ENCODE data around the gene TOP1. TPM values are rescaled to one million over a fixed set of nuclear protein-coding genes. Genes with fewer than 3 reads are reported as not detected.

Gene TOP1
- total and polyA plus RNA-seq, 9 of the 15 experiments (the other 6 are each of a cell fraction or from before 2014, with no cell fraction given) = 26.4 to 127 (median 39.6) TPM

DNA sequence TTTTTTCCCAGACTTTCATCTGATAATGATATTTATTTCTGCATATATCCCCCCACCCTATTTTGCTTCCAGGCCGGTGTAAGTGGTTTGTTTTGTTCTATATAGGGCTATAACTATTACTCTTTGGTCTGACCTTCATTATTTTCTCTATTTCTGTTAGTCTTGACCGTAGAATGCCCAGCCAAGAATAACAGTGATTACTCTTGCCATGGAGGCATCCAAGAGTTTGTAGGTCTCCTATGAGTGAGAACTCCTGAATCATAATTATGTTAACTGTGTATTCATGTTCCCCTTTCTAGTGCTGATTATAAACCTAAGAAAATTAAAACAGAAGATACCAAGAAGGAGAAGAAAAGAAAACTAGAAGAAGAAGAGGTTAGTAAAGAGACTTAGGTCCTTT, 52.2 kb downstream of the TOP1 start:
- FAIRE-seq (no peak), ATAC-seq (no peak), DNase-seq (ENCODE audit: extremely low read depth in 1 of 4, low spot score in 3 of 4) (no peak)
- H3K36me3 ChIP-seq (ENCODE audit: control insufficient read depth, insufficient read depth, low read length) = peaks cover 95% of the 10 kb centered on the region
- intact Hi-C loops (cut with micrococcal nuclease) = no loop called here
- peaks cover 25% of the 10 kb centered on the region for H3K79me2 ChIP-seq (ENCODE audit: control insufficient read depth, insufficient read depth, low read length)
- H3K27me3 ChIP-seq (ENCODE audit: control insufficient read depth in 2 of 2, insufficient read depth in 2 of 2, low read length in 2 of 2) = no peaks in the 10 kb centered on the region
- H3K27ac ChIP-seq (ENCODE audit: extremely low read depth, low read depth, low read length) = no peak overlapping the region
- H3K9me3 ChIP-seq (replicated peaks; ENCODE audit: control insufficient read depth, insufficient read depth, low read depth, low read length) = no peaks in the 10 kb centered on the region
- POLR2A ChIA-PET = no interaction called here
- CTCF ChIA-PET (ENCODE audit: low intra/inter-chr PET ratio) = no interaction called here
- in situ Hi-C loops (cut with MboI) = no loop called here
- no peak for TF ChIP-seq ZNF699 (CRISPR knock-in tag; IDR thresholded peaks at IDR 0.05; ENCODE audit: insufficient replicate concordance)
- no peak for TF ChIP-seq RBM15 (IDR thresholded peaks at IDR 0.05; ENCODE audit: insufficient read depth, low read length)
- TF ChIP-seq NFRKB (IDR thresholded peaks at IDR 0.05; ENCODE audit: low read depth) = no peak
- TF ChIP-seq CHD4 (IDR thresholded peaks at IDR 0.05; ENCODE audit: insufficient read depth, insufficient replicate concordance, low read depth, low read length, poor library complexity, severe bottlenecking) = no peak
- 100% methylated on average over 2 of the region's 2 CpGs for WGBS (ENCODE audit: insufficient coverage, low coverage, missing lambda C conversion rate)
- 0 out of 2 replicates have a peak, but pooled peaks cover 4% of the 10 kb centered on the region for H4K20me1 ChIP-seq (replicated peaks; ENCODE audit: control insufficient read depth, insufficient read depth, low read length)
- H3K4me2 ChIP-seq (ENCODE audit: insufficient read depth, low read length) = no peak overlapping the region
- peaks cover 4 to 11% of the 10 kb centered on the region in 2 experiments; a peak in 4 of 5 replicates for H3K4me1 ChIP-seq (replicated peaks in 1 of 2; ENCODE audit: control insufficient read depth in 2 of 2, insufficient read depth in 2 of 2, low read length in 2 of 2)
- no TSS peak for BruUV-seq (replicated peaks)
- H3K9me1 ChIP-seq (ENCODE audit: control insufficient read depth, insufficient read depth, low read length) = no peaks in the 10 kb centered on the region
- no peak overlapping the region for H3K4me3 ChIP-seq
- H2AFZ ChIP-seq (ENCODE audit: low read depth, low read length) = no peak overlapping the region
- H3K9ac ChIP-seq (ENCODE audit: insufficient read depth in 1 of 2, low read depth in 2 of 2, low read length in 2 of 2) = no peak overlapping the region

DNA sequence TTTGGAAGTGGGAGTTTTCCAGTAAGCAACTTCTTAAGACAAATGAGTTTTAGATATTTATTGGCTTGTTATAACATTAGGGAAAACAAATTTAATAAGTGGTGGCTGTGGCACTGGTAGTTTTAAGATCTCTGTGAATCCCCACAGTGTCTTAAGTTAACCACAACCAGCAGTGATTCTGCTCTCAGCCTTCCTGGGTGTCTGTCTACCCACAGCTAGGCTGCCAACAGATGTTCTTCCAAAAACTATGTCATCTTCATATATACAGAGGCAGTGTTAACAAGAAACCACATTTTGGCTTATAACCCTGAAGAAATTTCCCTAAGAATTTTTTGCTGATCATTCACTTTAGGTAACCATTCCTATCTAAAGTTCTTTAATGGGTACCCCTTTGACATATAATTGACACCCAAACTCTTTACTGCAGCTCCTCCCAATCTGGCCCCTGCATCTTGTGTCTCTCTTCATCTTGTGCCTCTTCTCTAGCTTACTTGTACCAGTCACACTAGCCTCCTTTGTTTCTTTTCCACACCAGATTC, 52.7 kb downstream of the TOP1 start:
- H2AFZ ChIP-seq (ENCODE audit: low read depth, low read length) = no peak overlapping the region
- CTCF ChIA-PET (ENCODE audit: low intra/inter-chr PET ratio) = no interaction called here
- DNase-seq (ENCODE audit: extremely low read depth in 1 of 4, low spot score in 3 of 4) (no peak), FAIRE-seq (no peak), ATAC-seq (no peak)
- H3K27ac ChIP-seq (ENCODE audit: extremely low read depth, low read depth, low read length) = no peak overlapping the region
- H4K20me1 ChIP-seq (replicated peaks; ENCODE audit: control insufficient read depth, insufficient read depth, low read length) = 0 out of 2 replicates have a peak, but pooled peaks cover 4% of the 10 kb centered on the region
- H3K27me3 ChIP-seq (ENCODE audit: control insufficient read depth in 2 of 2, insufficient read depth in 2 of 2, low read length in 2 of 2) = no peaks in the 10 kb centered on the region
- no TSS peak for BruUV-seq (replicated peaks)
- H3K9me1 ChIP-seq (ENCODE audit: control insufficient read depth, insufficient read depth, low read length) = no peaks in the 10 kb centered on the region
- no peaks in the 10 kb centered on the region for H3K9me3 ChIP-seq (replicated peaks; ENCODE audit: control insufficient read depth, insufficient read depth, low read depth, low read length)
- H3K4me3 ChIP-seq = no peak overlapping the region
- H3K4me1 ChIP-seq (replicated peaks in 1 of 2; ENCODE audit: control insufficient read depth in 2 of 2, insufficient read depth in 2 of 2, low read length in 2 of 2) = peaks cover 7% of the 10 kb centered on the region in 2 experiments; a peak in 4 of 5 replicates
- POLR2A ChIA-PET = no interaction called here
- in situ Hi-C loops (cut with MboI) (no loop called here), intact Hi-C loops (cut with micrococcal nuclease) (no loop called here)
- peaks cover 20% of the 10 kb centered on the region for H3K79me2 ChIP-seq (ENCODE audit: control insufficient read depth, insufficient read depth, low read length)
- H3K9ac ChIP-seq (ENCODE audit: insufficient read depth in 1 of 2, low read depth in 2 of 2, low read length in 2 of 2) = no peak overlapping the region
- no peak overlapping the region for H3K4me2 ChIP-seq (ENCODE audit: insufficient read depth, low read length)
- H3K36me3 ChIP-seq (ENCODE audit: control insufficient read depth, insufficient read depth, low read length) = peaks cover 90% of the 10 kb centered on the region
- TF ChIP-seq GATAD2B (IDR thresholded peaks at IDR 0.05; ENCODE audit: borderline replicate concordance) (no peak), ZNF384 (IDR thresholded peaks at IDR 0.05; ENCODE audit: low read depth, low read length) (no peak), ESRRB (CRISPR knock-in tag; IDR thresholded peaks at IDR 0.05; ENCODE audit: borderline replicate concordance) (no peak), ZNF316 (IDR thresholded peaks at IDR 0.05) (peak; percentile 77), C11orf30 (IDR thresholded peaks at IDR 0.05; ENCODE audit: low read depth) (peak; percentile 61), MAFF (IDR thresholded peaks at IDR 0.05; ENCODE audit: low read length) (peak; percentile 23; the same call in 1 of the 2 replicates), MAFG (tag; conservative IDR thresholded peaks at IDR 0.05) (peak; percentile 45; the same call in 1 of the 2 replicates), NCOA2 (IDR thresholded peaks at IDR 0.05; ENCODE audit: partially characterized antibody in 2 of 2) (no peak), ZNF766 (CRISPR knock-in tag; conservative IDR thresholded peaks at IDR 0.05) (no peak), HDGF (IDR thresholded peaks at IDR 0.05) (no peak)
- TF ChIP-seq, protein P1, sequence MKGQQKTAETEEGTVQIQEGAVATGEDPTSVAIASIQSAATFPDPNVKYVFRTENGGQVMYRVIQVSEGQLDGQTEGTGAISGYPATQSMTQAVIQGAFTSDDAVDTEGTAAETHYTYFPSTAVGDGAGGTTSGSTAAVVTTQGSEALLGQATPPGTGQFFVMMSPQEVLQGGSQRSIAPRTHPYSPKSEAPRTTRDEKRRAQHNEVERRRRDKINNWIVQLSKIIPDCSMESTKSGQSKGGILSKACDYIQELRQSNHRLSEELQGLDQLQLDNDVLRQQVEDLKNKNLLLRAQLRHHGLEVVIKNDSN (CRISPR knock-in tag; IDR thresholded peaks at IDR 0.05) = no peak
- TF ChIP-seq, protein P2, sequence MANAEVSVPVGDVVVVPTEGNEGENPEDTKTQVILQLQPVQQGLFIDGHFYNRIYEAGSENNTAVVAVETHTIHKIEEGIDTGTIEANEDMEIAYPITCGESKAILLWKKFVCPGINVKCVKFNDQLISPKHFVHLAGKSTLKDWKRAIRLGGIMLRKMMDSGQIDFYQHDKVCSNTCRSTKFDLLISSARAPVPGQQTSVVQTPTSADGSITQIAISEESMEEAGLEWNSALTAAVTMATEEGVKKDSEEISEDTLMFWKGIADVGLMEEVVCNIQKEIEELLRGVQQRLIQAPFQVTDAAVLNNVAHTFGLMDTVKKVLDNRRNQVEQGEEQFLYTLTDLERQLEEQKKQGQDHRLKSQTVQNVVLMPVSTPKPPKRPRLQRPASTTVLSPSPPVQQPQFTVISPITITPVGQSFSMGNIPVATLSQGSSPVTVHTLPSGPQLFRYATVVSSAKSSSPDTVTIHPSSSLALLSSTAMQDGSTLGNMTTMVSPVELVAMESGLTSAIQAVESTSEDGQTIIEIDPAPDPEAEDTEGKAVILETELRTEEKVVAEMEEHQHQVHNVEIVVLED (CRISPR knock-in tag; IDR thresholded peaks at IDR 0.05) = no peak
